IMR-90 (cell line): Measurements from ENCODE around the gene CINP. TPM values are rescaled to one million over a fixed set of nuclear protein-coding genes. Genes with fewer than 3 reads are reported as not detected.

ENCODE experiments used
- ATAC-seq: fragments of 200-7000 bp; cut with Tn5 transposase; 2 replicates; pipeline ENCODE4 v1.9.1; 2020; ENCODE audit warnings: low read depth, mild to moderate bottlenecking, moderate library complexity
- BruUV-seq: library from RNA; stranded (reverse); fragments of 400-500 nt; replicated peaks from 2 replicates; lab custom pipeline; 2021; lab: Mats Ljungman, UMichigan
- CTCF ChIA-PET: fragments of 300-600 bp; formaldehyde crosslinking; extraction: SDS; loops from one replicate; lab custom pipeline; 2021; ENCODE audit warnings: antibody characterized with exemption; lab: Yijun Ruan, JAX
- POLR2A ChIA-PET: fragments of 300-600 bp; sonication (Branson Sonifier 250); formaldehyde crosslinking; loops from one replicate; lab custom pipeline; 2022; ENCODE audit warnings: antibody characterized with exemption; ENCODE audit not compliant: unreplicated experiment; lab: Charles Lee
- DNase-seq: peaks from one replicate; pipeline ENCODE4 v3.0.0; 2013
- H2AFZ ChIP-seq: replicated peaks from 2 replicates; pipeline ENCODE3; 2013; ENCODE audit warnings: low read length, mild to moderate bottlenecking; ENCODE audit not compliant: poor library complexity
- H2AK5ac ChIP-seq: 2 replicates; pipeline ENCODE4 v1.6.1; 2013; ENCODE audit warnings: low read depth, low read length, inconsistent platforms
- H2AK9ac ChIP-seq: replicated peaks from 2 replicates; pipeline ENCODE3; 2013; ENCODE audit warnings: mild to moderate bottlenecking, low read depth, low read length, moderate library complexity; ENCODE audit not compliant: poor library complexity
- H2BK120ac ChIP-seq: 2 replicates; pipeline ENCODE4 v1.6.1; 2013; ENCODE audit warnings: low read depth, low read length, inconsistent platforms
- H2BK15ac ChIP-seq: 3 replicates; pipeline ENCODE4 v1.6.1; 2013; ENCODE audit warnings: low read depth, low read length, inconsistent platforms
- H2BK20ac ChIP-seq: 2 replicates; pipeline ENCODE4 v1.6.1; 2013; ENCODE audit warnings: low read depth, mild to moderate bottlenecking, inconsistent platforms, low read length, moderate library complexity
- H2BK5ac ChIP-seq: 2 replicates; pipeline ENCODE4 v1.6.1; 2013; ENCODE audit warnings: mild to moderate bottlenecking, low read depth, low read length, inconsistent platforms; ENCODE audit not compliant: poor library complexity, severe bottlenecking
- H3K14ac ChIP-seq: replicated peaks from 2 replicates; pipeline ENCODE4 v1.6.1; 2013; ENCODE audit warnings: low read depth, low read length, inconsistent platforms
- H3K18ac ChIP-seq: 2 replicates; pipeline ENCODE4 v1.6.1; 2013; ENCODE audit warnings: low read depth, low read length, control low read depth
- H3K23ac ChIP-seq: 2 replicates; pipeline ENCODE4 v1.6.1; 2013; ENCODE audit warnings: low read depth, low read length, inconsistent platforms
- H3K27ac ChIP-seq: 2 replicates; pipeline ENCODE4 v1.5.1; 2013; ENCODE audit warnings: mild to moderate bottlenecking, control low read depth, low read length; ENCODE audit not compliant: insufficient read depth
- H3K27me3 ChIP-seq: 2 replicates; pipeline ENCODE4 v1.6.1; 2013; ENCODE audit warnings: low read length; ENCODE audit not compliant: control insufficient read depth, insufficient read depth
- H3K36me3 ChIP-seq: 2 replicates; pipeline ENCODE4 v1.6.1; 2013; ENCODE audit warnings: low read length, mixed read lengths; ENCODE audit not compliant: control insufficient read depth, insufficient read depth
- H3K4ac ChIP-seq: 2 replicates; pipeline ENCODE4 v1.6.1; 2013; ENCODE audit warnings: low read depth, low read length, inconsistent platforms
- H3K4me1 ChIP-seq: 2 replicates; pipeline ENCODE4 v1.6.1; 2013; ENCODE audit warnings: low read length, mixed read lengths; ENCODE audit not compliant: control insufficient read depth, insufficient read depth
- H3K4me2 ChIP-seq: 2 replicates; pipeline ENCODE4 v1.6.1; 2013; ENCODE audit warnings: low read depth, mild to moderate bottlenecking, control low read depth, low read length, moderate library complexity
- H3K4me3 ChIP-seq: 2 replicates; pipeline ENCODE4 v1.5.1; 2013; ENCODE audit warnings: low read depth, mild to moderate bottlenecking, control low read depth, low read length, moderate library complexity; ENCODE audit not compliant: insufficient read depth
- H3K56ac ChIP-seq: 2 replicates; pipeline ENCODE4 v1.6.1; 2013; ENCODE audit warnings: low read length, inconsistent platforms; ENCODE audit not compliant: insufficient read depth; ENCODE audit errors: extremely low read depth
- H3K79me1 ChIP-seq, 2 experiments: 2 replicates each; pipeline ENCODE4 v1.6.1; 2013; ENCODE audit warnings: low read length in 2 of 2, inconsistent platforms in 1 of 2, low read depth in 1 of 2
- H3K9ac ChIP-seq: 2 replicates; pipeline ENCODE4 v1.6.1; 2013; ENCODE audit warnings: low read depth, low read length, control low read depth
- H3K9me1 ChIP-seq: 2 replicates; pipeline ENCODE4 v1.6.1; 2013; ENCODE audit warnings: low read length, inconsistent platforms; ENCODE audit not compliant: insufficient read depth
- H3K9me3 ChIP-seq: 2 replicates; pipeline ENCODE4 v1.6.1; 2013; ENCODE audit warnings: low read length; ENCODE audit not compliant: control insufficient read depth, insufficient read depth
- H4K20me1 ChIP-seq: 2 replicates; pipeline ENCODE4 v1.6.1; 2013; ENCODE audit warnings: low read length, inconsistent platforms; ENCODE audit not compliant: insufficient read depth
- H4K5ac ChIP-seq: 2 replicates; pipeline ENCODE4 v1.6.1; 2013; ENCODE audit warnings: mild to moderate bottlenecking, low read depth, low read length, control low read depth
- H4K8ac ChIP-seq, 2 experiments: 2 replicates each; pipeline ENCODE4 v1.6.1; 2013; ENCODE audit warnings: low read depth in 2 of 2, low read length in 2 of 2, control low read depth in 1 of 2, inconsistent platforms in 1 of 2
- H4K91ac ChIP-seq: 2 replicates; pipeline ENCODE4 v1.6.1; 2013; ENCODE audit warnings: low read depth, low read length, inconsistent platforms; ENCODE audit not compliant: insufficient read depth
- MAFK ChIP-seq: IDR thresholded peaks from 2 replicates; pipeline ENCODE4 v1.6.1; 2012; ENCODE audit warnings: low read depth, low read length, improper control_type of control experiment
- MAZ ChIP-seq: IDR thresholded peaks from 2 replicates; pipeline ENCODE4 v1.6.1; 2012; ENCODE audit warnings: low read depth, mild to moderate bottlenecking, low read length, improper control_type of control experiment, moderate library complexity, borderline replicate concordance
- MXI1 ChIP-seq: IDR thresholded peaks from 2 replicates; pipeline ENCODE4 v1.6.1; 2012; ENCODE audit warnings: low read depth, mild to moderate bottlenecking, low read length, moderate library complexity, borderline replicate concordance
- POLR2A ChIP-seq: IDR thresholded peaks from 2 replicates; pipeline ENCODE4 v1.6.1; 2012; ENCODE audit warnings: mild to moderate bottlenecking, low read depth, low read length
- RFX5 ChIP-seq: IDR thresholded peaks from 2 replicates; pipeline ENCODE4 v1.8.0; 2012; ENCODE audit warnings: low read depth, mild to moderate bottlenecking, low read length, moderate library complexity
- WGBS, 2 experiments: methylation state at CpG; one replicate each; pipeline versions ENCODE4 v1.1.5 to v1.1.7; 2013; ENCODE audit warnings: missing lambda C conversion rate in 2 of 2; ENCODE audit not compliant: insufficient read length in 1 of 2; ENCODE audit errors: extremely low coverage in 2 of 2; 5-methylcytosine and 5-hydroxymethylcytosine counted together
- dilution Hi-C: fragments of 300-500 bp; cut with HindIII; formaldehyde crosslinking; loops from one replicate; pipeline ENCODE4 v1.14.3; 2018; ENCODE audit warnings: low sequenced_read_pairs; ENCODE audit not compliant: unreplicated experiment
- in situ Hi-C: fragments of 300-500 bp; cut with MboI; formaldehyde crosslinking; loops from 3 replicates; pipeline ENCODE4 v1.14.3; 2019; ENCODE audit warnings: low sequenced_read_pairs, inconsistent platforms, mixed read lengths
- intact Hi-C: fragments of 100-400 bp; cut with micrococcal nuclease; formaldehyde crosslinking; loops from 2 replicates; pipeline ENCODE4 v1.10.0; 2022
- polyA plus RNA-seq, 3 experiments: library from polyadenylated mRNA; depleted of rRNA; stranded (reverse); fragments of >200 nt; gene quantifications; 2 replicates each; pipeline ENCODE4 v1.2.3, GENCODE V29; 2012; ENCODE audit warnings: low replicate concordance in 1 of 3
- total RNA-seq: library from RNA; depleted of rRNA; stranded (reverse); fragments of >200 nt; gene quantifications from 2 replicates; pipeline ENCODE4 v1.2.3, GENCODE V29; 2012
- TF ChIP-seq, protein P1 (sequence below): fragments of 150-350 bp; IDR thresholded peaks from 2 replicates; pipeline ENCODE4 v1.6.1; 2016; ENCODE audit warnings: low read depth, mild to moderate bottlenecking, low read length, moderate library complexity, borderline replicate concordance

The CINP gene
- total and polyA plus RNA-seq, 2 of the 4 experiments (the other 2 are of a cell fraction): 41.9 to 56.4 TPM

GRCh38 chr14:102321456-102322422 is 41.0 kb downstream of the CINP start:
- no peak for DNase-seq
- CTCF ChIA-PET: interaction anchor here (1.1 kb wide), 1 partner anchor 163 kb away, joined by 3 read pairs; no protein-coding TSS in a partner anchor

More at GRCh38 chr14:102321456-102322422, 41.0 kb downstream of the CINP start:
- Histone ChIP-seq H3K56ac (no peak overlapping the region), H4K20me1 (no peaks in the 10 kb centered on the region), H3K27me3 (no peaks in the 10 kb centered on the region), H3K9me3 (no peaks in the 10 kb centered on the region), H3K4ac (no peak overlapping the region), H4K91ac (no peak overlapping the region), H2AK9ac (no peak overlapping the region), H2AK5ac (no peak overlapping the region), H3K4me3 (no peak overlapping the region), H3K9me1 (peaks cover 18% of the 10 kb centered on the region), H4K5ac (no peak overlapping the region), H2BK15ac (no peak overlapping the region), H3K36me3 (peaks cover 5% of the 10 kb centered on the region; the same call in 1 of the 2 replicates), H3K14ac (no peak overlapping the region), H3K27ac (no peak overlapping the region), H2BK20ac (no peak overlapping the region), H3K9ac (no peak overlapping the region), H4K8ac (no peak overlapping the region), H3K79me1 (peaks cover 14 to 35% of the 10 kb centered on the region in 2 experiments), H2BK5ac (no peak overlapping the region), H3K4me2 (no peak overlapping the region), H3K4me1 (peaks cover 13% of the 10 kb centered on the region), H2AFZ (no peak overlapping the region), H3K23ac (no peak overlapping the region), H2BK120ac (no peak overlapping the region), H3K18ac (no peak overlapping the region)
- no peak for ATAC-seq
- in situ Hi-C loops: loop anchor here (25.0 kb wide), 3 partner anchors 234 to 559 kb away; partner anchors contain the start of genes DYNC1H1, HSP90AA1 and PPP2R5C
- TF ChIP-seq RFX5 (no peak), MAFK (no peak), POLR2A (no peak), MXI1 (no peak), MAZ (no peak)
- TF ChIP-seq, protein P1, sequence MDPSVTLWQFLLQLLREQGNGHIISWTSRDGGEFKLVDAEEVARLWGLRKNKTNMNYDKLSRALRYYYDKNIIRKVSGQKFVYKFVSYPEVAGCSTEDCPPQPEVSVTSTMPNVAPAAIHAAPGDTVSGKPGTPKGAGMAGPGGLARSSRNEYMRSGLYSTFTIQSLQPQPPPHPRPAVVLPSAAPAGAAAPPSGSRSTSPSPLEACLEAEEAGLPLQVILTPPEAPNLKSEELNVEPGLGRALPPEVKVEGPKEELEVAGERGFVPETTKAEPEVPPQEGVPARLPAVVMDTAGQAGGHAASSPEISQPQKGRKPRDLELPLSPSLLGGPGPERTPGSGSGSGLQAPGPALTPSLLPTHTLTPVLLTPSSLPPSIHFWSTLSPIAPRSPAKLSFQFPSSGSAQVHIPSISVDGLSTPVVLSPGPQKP: no peak
- no TSS peak for BruUV-seq
- dilution Hi-C loops: no loop called here
- WGBS, 2 experiments: 100% methylated on average over 2 of the region's 12 CpGs; no CpG with 5 or more reads in 1 of the 2 experiments
- POLR2A ChIA-PET: no interaction called here
- intact Hi-C loops: no loop called here
